Measurements from ENCODE around the gene ANKRD34A.
A peak's percentile ranks its signal among the peaks of the same experiment; 100 is the strongest.
"Not testable (repeated sequence)": the region's sequence is repeated elsewhere in the genome, so short reads cannot be mapped to it uniquely, and the experiment has no call there.

The ANKRD34A gene

GRCh38 chr1:145935708-145936107 lies 28.7 kb downstream of the ANKRD34A start:
- Histone ChIP-seq H3K14ac (ENCODE audit: low read length) (no peak overlapping the region), H4K12ac (ENCODE audit: low read depth, low read length) (no peak overlapping the region), H3K23ac (ENCODE audit: low read length) (no peak overlapping the region), H2BK12ac (ENCODE audit: low read length) (no peak overlapping the region), H3K9me3 (ENCODE audit: insufficient read depth, low read depth, low read length) (no peaks in the 10 kb centered on the region), H2BK5ac (ENCODE audit: low read depth, low read length, poor library complexity) (no peak overlapping the region), H4K91ac (ENCODE audit: low read depth, low read length) (no peak overlapping the region), H3K4me1 (ENCODE audit: control insufficient read depth in 1 of 2, insufficient read depth in 2 of 2, low read length in 2 of 2) (no peaks in the 10 kb centered on the region), H2AFZ (ENCODE audit: insufficient read depth, low read length, poor library complexity) (no peak overlapping the region), H3K9ac (ENCODE audit: low read length) (no peak overlapping the region), H2AK5ac (ENCODE audit: low read length) (no peak overlapping the region), H3K27me3 (ENCODE audit: insufficient read depth, low read length) (no peaks in the 10 kb centered on the region), H3K27ac (ENCODE audit: low read depth, low read length) (no peak overlapping the region), H3K4me2 (ENCODE audit: low read length) (no peak overlapping the region), H3K4me3 (ENCODE audit: low read depth, low read length) (no peak overlapping the region), H4K8ac (ENCODE audit: low read depth, low read length) (no peak overlapping the region), H3K79me2 (ENCODE audit: control insufficient read depth, insufficient read depth, low read length, poor library complexity) (no peaks in the 10 kb centered on the region), H3K36me3 (ENCODE audit: control insufficient read depth in 1 of 2, insufficient read depth in 2 of 2, low read length in 2 of 2) (no peaks in the 10 kb centered on the region), H3K79me1 (ENCODE audit: low read length) (no peaks in the 10 kb centered on the region), H3K18ac (ENCODE audit: low read length) (no peak overlapping the region), H3K4ac (ENCODE audit: low read depth, low read length) (no peak overlapping the region), H2BK120ac (ENCODE audit: insufficient read depth, low read length, poor library complexity) (no peak overlapping the region)
- no peak for DNase-seq

GRCh38 chr1:145932522-145933009 lies 31.8 kb downstream of the ANKRD34A start:
- not testable (repeated sequence) for H3K4me2 ChIP-seq (ENCODE audit: low read length); H3K4me3 ChIP-seq (ENCODE audit: low read depth, low read length); H3K4ac ChIP-seq (ENCODE audit: low read depth, low read length); H3K9me3 ChIP-seq (ENCODE audit: insufficient read depth, low read depth, low read length); H3K27ac ChIP-seq (ENCODE audit: low read depth, low read length); H2BK5ac ChIP-seq (ENCODE audit: low read depth, low read length, poor library complexity); H3K79me2 ChIP-seq (ENCODE audit: control insufficient read depth, insufficient read depth, low read length, poor library complexity); H2AFZ ChIP-seq (ENCODE audit: insufficient read depth, low read length, poor library complexity); H3K9ac ChIP-seq (ENCODE audit: low read length); H3K79me1 ChIP-seq (ENCODE audit: low read length); H2AK5ac ChIP-seq (ENCODE audit: low read length); H4K8ac ChIP-seq (ENCODE audit: low read depth, low read length); H3K23ac ChIP-seq (ENCODE audit: low read length); H3K36me3 ChIP-seq (ENCODE audit: control insufficient read depth in 1 of 2, insufficient read depth in 2 of 2, low read length in 2 of 2); H4K91ac ChIP-seq (ENCODE audit: low read depth, low read length); H3K4me1 ChIP-seq (ENCODE audit: control insufficient read depth in 1 of 2, insufficient read depth in 2 of 2, low read length in 2 of 2); H4K12ac ChIP-seq (ENCODE audit: low read depth, low read length); H3K14ac ChIP-seq (ENCODE audit: low read length); H3K27me3 ChIP-seq (ENCODE audit: insufficient read depth, low read length); H2BK12ac ChIP-seq (ENCODE audit: low read length); H2BK120ac ChIP-seq (ENCODE audit: insufficient read depth, low read length, poor library complexity); H3K18ac ChIP-seq (ENCODE audit: low read length)
- peak; percentile 29 to 53 for DNase-seq
- no CpG with 5 or more reads among the region's 9 CpGs for WGBS (ENCODE audit: extremely low coverage, insufficient coverage, insufficient read length)

- Histone ChIP-seq H2AK5ac (ENCODE audit: low read length) (peak overlapping the region; percentile 94), H3K9ac (ENCODE audit: low read length) (peak overlapping the region; percentile 86), H4K91ac (ENCODE audit: low read depth, low read length) (peak overlapping the region; percentile 43), H3K4ac (ENCODE audit: low read depth, low read length) (peak overlapping the region; percentile 93), H2BK12ac (ENCODE audit: low read length) (no peak overlapping the region), H3K79me2 (ENCODE audit: control insufficient read depth, insufficient read depth, low read length, poor library complexity) (peaks cover 12% of the 10 kb centered on the region), H3K4me2 (ENCODE audit: low read length) (peak overlapping the region; percentile 80), H3K23ac (ENCODE audit: low read length) (no peak overlapping the region), H3K14ac (ENCODE audit: low read length) (peak overlapping the region; percentile 67), H3K4me1 (ENCODE audit: control insufficient read depth in 1 of 2, insufficient read depth in 2 of 2, low read length in 2 of 2) (peaks cover 0 to 6% of the 10 kb centered on the region in 2 experiments), H3K79me1 (ENCODE audit: low read length) (peaks cover 10% of the 10 kb centered on the region), H3K27me3 (ENCODE audit: insufficient read depth, low read length) (no peaks in the 10 kb centered on the region), H2BK120ac (ENCODE audit: insufficient read depth, low read length, poor library complexity) (peak overlapping the region; percentile 46), H3K9me3 (ENCODE audit: insufficient read depth, low read depth, low read length) (no peaks in the 10 kb centered on the region), H3K27ac (ENCODE audit: low read depth, low read length) (no peak overlapping the region), H2BK5ac (ENCODE audit: low read depth, low read length, poor library complexity) (peak overlapping the region; percentile 57), H3K4me3 (ENCODE audit: low read depth, low read length) (peak overlapping the region; percentile 38), H3K18ac (ENCODE audit: low read length) (no peak overlapping the region), H3K36me3 (ENCODE audit: control insufficient read depth in 1 of 2, insufficient read depth in 2 of 2, low read length in 2 of 2) (peaks cover 7 to 10% of the 10 kb centered on the region in 2 experiments), H2AFZ (ENCODE audit: insufficient read depth, low read length, poor library complexity) (peak overlapping the region; percentile 68), H4K12ac (ENCODE audit: low read depth, low read length) (peak overlapping the region; percentile 97), H4K8ac (ENCODE audit: low read depth, low read length) (peak overlapping the region; percentile 88)
- no CpG with 5 or more reads among the region's 20 CpGs for WGBS (ENCODE audit: extremely low coverage, insufficient coverage, insufficient read length)
- DNase-seq: no peak
Observed at GRCh38 chr1:145927916-145928643, 36.3 kb downstream of the ANKRD34A start.

DNA sequence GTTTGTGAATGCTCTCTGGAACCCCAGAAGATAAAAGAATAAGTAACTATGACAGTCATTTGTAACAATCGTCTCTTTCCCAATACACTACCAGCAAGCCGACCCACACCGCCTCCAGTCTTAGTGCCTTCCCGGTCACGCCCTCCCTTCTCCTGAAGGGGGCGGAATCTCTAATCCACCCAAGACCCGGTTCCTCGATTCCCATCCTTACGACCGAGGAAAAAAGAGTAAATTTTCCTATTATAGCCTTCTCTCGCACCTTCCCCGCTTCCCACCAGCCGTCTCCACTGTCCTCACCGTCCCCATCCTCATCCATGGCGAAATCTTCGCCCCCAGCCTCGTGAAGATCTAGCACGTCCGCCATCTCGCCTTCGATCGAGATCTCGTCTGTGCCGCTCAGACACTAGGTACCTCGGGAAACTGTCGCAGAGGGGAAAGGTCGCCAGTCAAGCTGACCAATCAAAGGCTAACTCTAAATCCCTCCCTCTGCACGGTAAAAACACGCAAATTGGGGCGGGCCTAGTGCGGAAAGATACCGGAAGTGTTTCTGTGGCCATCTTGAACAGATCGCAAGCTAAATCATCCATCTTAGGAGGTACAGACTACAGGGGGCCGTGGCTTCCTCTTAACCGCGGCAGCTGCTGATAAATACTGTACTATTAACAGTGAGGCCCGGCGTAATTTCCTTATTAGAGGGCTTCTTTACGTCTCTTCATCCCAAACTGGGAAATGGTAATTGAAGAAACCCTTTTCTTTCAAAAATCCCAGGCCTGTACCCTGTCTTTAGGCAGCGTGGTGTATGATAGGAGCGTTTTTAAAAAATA lies 37.1 kb downstream of the ANKRD34A start, which contains the start of gene RBM8A:
TSS of gene RBM8A (minus strand) at position 422 of the 824 bp plus-strand sequence. CDS start at position 364, 58 bp downstream.
- Histone ChIP-seq H3K79me1 (ENCODE audit: low read length) (peaks cover 10% of the 10 kb centered on the region), H3K79me2 (ENCODE audit: control insufficient read depth, insufficient read depth, low read length, poor library complexity) (peaks cover 12% of the 10 kb centered on the region), H3K4me1 (ENCODE audit: control insufficient read depth in 1 of 2, insufficient read depth in 2 of 2, low read length in 2 of 2) (peaks cover 0 to 6% of the 10 kb centered on the region in 2 experiments), H3K14ac (ENCODE audit: low read length) (peak within 1 kb of the TSS; percentile 67), H2AFZ (ENCODE audit: insufficient read depth, low read length, poor library complexity) (peak within 1 kb of the TSS; percentile 91), H3K4ac (ENCODE audit: low read depth, low read length) (peak within 1 kb of the TSS; percentile 93), H4K91ac (ENCODE audit: low read depth, low read length) (peak within 1 kb of the TSS; percentile 74), H2BK120ac (ENCODE audit: insufficient read depth, low read length, poor library complexity) (peak within 1 kb of the TSS; percentile 46), H3K18ac (ENCODE audit: low read length) (peak within 1 kb of the TSS; percentile 94), H4K8ac (ENCODE audit: low read depth, low read length) (peak within 1 kb of the TSS; percentile 95), H3K4me3 (ENCODE audit: low read depth, low read length) (peak within 1 kb of the TSS; percentile 90), H3K9ac (ENCODE audit: low read length) (peak within 1 kb of the TSS; percentile 90), H2BK5ac (ENCODE audit: low read depth, low read length, poor library complexity) (peak within 1 kb of the TSS; percentile 78), H2AK5ac (ENCODE audit: low read length) (peak within 1 kb of the TSS; percentile 94), H3K36me3 (ENCODE audit: control insufficient read depth in 1 of 2, insufficient read depth in 2 of 2, low read length in 2 of 2) (peaks cover 7 to 10% of the 10 kb centered on the region in 2 experiments), H3K27me3 (ENCODE audit: insufficient read depth, low read length) (no peaks in the 10 kb centered on the region), H3K23ac (ENCODE audit: low read length) (no peak within 1 kb of the TSS), H4K12ac (ENCODE audit: low read depth, low read length) (peak within 1 kb of the TSS; percentile 97), H3K27ac (ENCODE audit: low read depth, low read length) (peak within 1 kb of the TSS; percentile 82), H3K9me3 (ENCODE audit: insufficient read depth, low read depth, low read length) (no peaks in the 10 kb centered on the region), H2BK12ac (ENCODE audit: low read length) (no peak within 1 kb of the TSS), H3K4me2 (ENCODE audit: low read length) (peak within 1 kb of the TSS; percentile 80)
- peak; percentile 96 to 99 for DNase-seq
- no CpG with 5 or more reads among the region's 41 CpGs for WGBS (ENCODE audit: extremely low coverage, insufficient coverage, insufficient read length)

Data from trophoblast cell (in vitro differentiated cells and primary cell).